Upper lobe of right lung (tissue), 1 donor: ENCODE results near the gene TMEM266. TPM values are rescaled to one million over a fixed set of nuclear protein-coding genes. Genes with fewer than 3 reads are reported as not detected.

Experiments
- ATAC-seq: fragments of 200-7000 bp; cut with Tn5 transposase; one replicate; pipeline ENCODE4 v1.9.1; 2020; ENCODE audit warnings: mild to moderate bottlenecking, moderate library complexity
- DNase-seq: peaks from one replicate; pipeline ENCODE4 v3.0.0-alpha.2; 2020
- H3K27ac ChIP-seq: fragments of 200-600 bp; one replicate; pipeline ENCODE4 v1.8.0; 2022
- H3K27me3 ChIP-seq: fragments of 200-600 bp; one replicate; pipeline ENCODE4 v1.8.0; 2022; ENCODE audit warnings: mild to moderate bottlenecking
- H3K36me3 ChIP-seq: fragments of 200-600 bp; one replicate; pipeline ENCODE4 v1.8.0; 2022
- H3K4me1 ChIP-seq: fragments of 200-600 bp; one replicate; pipeline ENCODE4 v1.8.0; 2022
- H3K4me3 ChIP-seq: fragments of 200-600 bp; one replicate; pipeline ENCODE4 v1.8.0; 2022; ENCODE audit warnings: mild to moderate bottlenecking
- H3K9me3 ChIP-seq: fragments of 200-600 bp; one replicate; pipeline ENCODE4 v1.8.0; 2022
- intact Hi-C: fragments of 100-400 bp; cut with DNase I; formaldehyde crosslinking; loops from one replicate; pipeline ENCODE4 v1.11.0; 2022
- total RNA-seq: library from RNA; stranded (reverse); fragmentation: NEBNext Ultra II Directional; extraction: Animal tissue kit (Norgen Biotek cat#: 25700); gene quantifications from one replicate; pipeline ENCODE4 v1.2.1, GENCODE V29; 2021
- TF ChIP-seq, protein P1 (sequence below): fragments of 200-600 bp; IDR thresholded peaks from one replicate; pipeline ENCODE4 v1.8.0; 2022; ENCODE audit warnings: antibody characterized with exemption
- donor health status: DM: no; HTN: yes; CAD: no; lungs with severe emphysema.

TMEM266 gene
- total RNA-seq, 1 donor from 2014 or later = 2.5 TPM

DNA sequence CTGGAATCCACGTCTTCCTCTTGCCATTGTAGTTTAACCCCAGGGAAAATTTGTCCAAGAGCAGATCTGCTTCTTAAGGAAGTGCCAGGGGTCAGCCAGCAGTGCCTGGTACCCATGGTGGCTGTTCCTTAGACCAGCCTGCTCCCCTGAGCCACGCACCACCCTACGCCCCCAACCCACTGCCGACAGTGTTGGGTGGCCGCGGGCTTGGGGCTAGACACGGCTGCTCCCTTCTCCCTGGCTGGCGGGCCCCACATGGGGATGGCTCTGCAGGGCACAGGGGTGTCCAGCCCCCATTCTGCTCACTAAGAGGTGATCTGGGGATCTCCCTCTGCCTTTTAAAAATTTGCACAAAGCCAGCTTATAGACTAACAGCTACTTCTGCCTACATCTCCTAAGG lies 104.8 kb downstream of the TMEM266 start:
- H3K27ac ChIP-seq = no peak overlapping the region
- H3K4me1 ChIP-seq = peaks cover 14% of the 10 kb centered on the region
- no peak overlapping the region for H3K4me3 ChIP-seq
- no peaks in the 10 kb centered on the region for H3K27me3 ChIP-seq
- ATAC-seq (no peak), DNase-seq (no peak)
- intact Hi-C loops = no loop called here
- TF ChIP-seq, protein P1, sequence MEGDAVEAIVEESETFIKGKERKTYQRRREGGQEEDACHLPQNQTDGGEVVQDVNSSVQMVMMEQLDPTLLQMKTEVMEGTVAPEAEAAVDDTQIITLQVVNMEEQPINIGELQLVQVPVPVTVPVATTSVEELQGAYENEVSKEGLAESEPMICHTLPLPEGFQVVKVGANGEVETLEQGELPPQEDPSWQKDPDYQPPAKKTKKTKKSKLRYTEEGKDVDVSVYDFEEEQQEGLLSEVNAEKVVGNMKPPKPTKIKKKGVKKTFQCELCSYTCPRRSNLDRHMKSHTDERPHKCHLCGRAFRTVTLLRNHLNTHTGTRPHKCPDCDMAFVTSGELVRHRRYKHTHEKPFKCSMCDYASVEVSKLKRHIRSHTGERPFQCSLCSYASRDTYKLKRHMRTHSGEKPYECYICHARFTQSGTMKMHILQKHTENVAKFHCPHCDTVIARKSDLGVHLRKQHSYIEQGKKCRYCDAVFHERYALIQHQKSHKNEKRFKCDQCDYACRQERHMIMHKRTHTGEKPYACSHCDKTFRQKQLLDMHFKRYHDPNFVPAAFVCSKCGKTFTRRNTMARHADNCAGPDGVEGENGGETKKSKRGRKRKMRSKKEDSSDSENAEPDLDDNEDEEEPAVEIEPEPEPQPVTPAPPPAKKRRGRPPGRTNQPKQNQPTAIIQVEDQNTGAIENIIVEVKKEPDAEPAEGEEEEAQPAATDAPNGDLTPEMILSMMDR = no peak
- no peaks in the 10 kb centered on the region for H3K36me3 ChIP-seq
- H3K9me3 ChIP-seq = no peaks in the 10 kb centered on the region

DNA sequence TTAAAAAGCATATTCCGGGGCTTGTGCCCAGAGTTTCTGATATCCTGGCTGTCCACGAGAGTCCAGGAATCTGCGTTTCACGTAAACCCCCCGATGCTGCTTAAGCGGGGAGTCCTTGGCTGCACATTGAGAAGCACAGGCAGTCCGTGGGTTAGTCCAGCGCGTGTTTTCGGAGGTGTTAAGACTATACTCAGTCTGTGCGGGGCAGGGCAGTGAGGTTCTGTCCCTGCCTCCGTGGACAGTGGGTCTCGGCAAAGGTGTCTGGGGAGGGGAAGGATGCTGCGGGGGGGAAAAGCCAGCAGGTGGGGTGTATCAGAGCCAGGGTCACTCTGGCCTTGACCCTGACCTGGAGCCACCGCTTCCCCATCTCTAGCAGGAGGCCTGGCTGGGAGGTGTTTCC lies 106.2 kb downstream of the TMEM266 start:
- TF ChIP-seq, protein P1 = no peak
- Histone ChIP-seq H3K27me3 (no peaks in the 10 kb centered on the region), H3K4me3 (no peak overlapping the region), H3K4me1 (peaks cover 20% of the 10 kb centered on the region), H3K27ac (no peak overlapping the region), H3K9me3 (no peaks in the 10 kb centered on the region), H3K36me3 (no peaks in the 10 kb centered on the region)
- ATAC-seq (no peak), DNase-seq (no peak)
- intact Hi-C loops = no loop called here

- no peaks in the 10 kb centered on the region for H3K27me3 ChIP-seq
Measured at GRCh38 chr15:76168237-76168984, 108.6 kb downstream of the TMEM266 start.

GRCh38 chr15:76169018-76169417 lies 109.2 kb downstream of the TMEM266 start:
- DNase-seq (no peak), ATAC-seq (peak; percentile 52)
- intact Hi-C loops = no loop called here
- Histone ChIP-seq H3K4me1 (peaks cover 7% of the 10 kb centered on the region), H3K9me3 (no peaks in the 10 kb centered on the region), H3K4me3 (no peak overlapping the region), H3K36me3 (no peaks in the 10 kb centered on the region), H3K27me3 (no peaks in the 10 kb centered on the region), H3K27ac (no peak overlapping the region)
- TF ChIP-seq, protein P1 = no peak

More at GRCh38 chr15:76168237-76168984, 108.6 kb downstream of the TMEM266 start:
- TF ChIP-seq, protein P1 = no peak
- ATAC-seq = no peak
- no peak for DNase-seq
- intact Hi-C loops = no loop called here
- Histone ChIP-seq H3K9me3 (no peaks in the 10 kb centered on the region), H3K4me3 (no peak overlapping the region), H3K36me3 (no peaks in the 10 kb centered on the region), H3K27ac (no peak overlapping the region), H3K4me1 (peaks cover 13% of the 10 kb centered on the region)

GRCh38 chr15:76169911-76170800 lies 110.4 kb downstream of the TMEM266 start:
- no peaks in the 10 kb centered on the region for H3K27me3 ChIP-seq
- H3K4me3 ChIP-seq = no peak overlapping the region
- no peak for DNase-seq
- no peak overlapping the region for H3K27ac ChIP-seq
- intact Hi-C loops = no loop called here
- peak; percentile 42 for ATAC-seq
- TF ChIP-seq, protein P1 = no peak
- peaks cover 6% of the 10 kb centered on the region for H3K4me1 ChIP-seq
- H3K9me3 ChIP-seq = no peaks in the 10 kb centered on the region
- no peaks in the 10 kb centered on the region for H3K36me3 ChIP-seq
